Aorta (tissue), 5 donors: ENCODE measurements around the gene TCTN2. TPM values are rescaled to one million over a fixed set of nuclear protein-coding genes. Genes with fewer than 3 reads are reported as not detected.

ENCODE experiments used
- ATAC-seq: fragments of 200-7000 bp; cut with Tn5 transposase; one replicate; pipeline ENCODE4 v1.9.1; 2022; ENCODE audit warnings: moderate library complexity; ENCODE audit not compliant: low FRiP score
- DNase-seq, 2 donors: peaks; one replicate each; pipeline ENCODE4 v3.0.0-alpha.2; 2020
- H3K27ac ChIP-seq, 2 donors: one replicate each; pipeline ENCODE4 v1.5.1; 2013; ENCODE audit warnings: low read length in 2 of 2, mild to moderate bottlenecking in 2 of 2, moderate library complexity in 2 of 2, control low read depth in 1 of 2, inconsistent platforms in 1 of 2, low read depth in 1 of 2
- H3K27me3 ChIP-seq, 2 donors: one replicate each; pipeline ENCODE4 v1.6.1; 2013; ENCODE audit warnings: control low read depth in 1 of 2, low read length in 1 of 2, mild to moderate bottlenecking in 1 of 2, moderate library complexity in 1 of 2; ENCODE audit not compliant: insufficient read depth in 2 of 2, control insufficient read depth in 1 of 2
- H3K36me3 ChIP-seq, 2 donors: one replicate each; pipeline ENCODE4 v1.6.1; 2013; ENCODE audit warnings: control low read depth in 1 of 2, low read length in 1 of 2, mild to moderate bottlenecking in 1 of 2; ENCODE audit not compliant: insufficient read depth in 2 of 2, control insufficient read depth in 1 of 2
- H3K4me1 ChIP-seq, 2 donors: one replicate each; pipeline ENCODE4 v1.6.1; 2013; ENCODE audit warnings: low read length in 2 of 2, control low read depth in 1 of 2, mild to moderate bottlenecking in 1 of 2, moderate library complexity in 1 of 2; ENCODE audit not compliant: insufficient read depth in 2 of 2, control insufficient read depth in 1 of 2
- H3K4me3 ChIP-seq, 2 donors: one replicate each; pipeline ENCODE4 v1.5.1; 2013; ENCODE audit warnings: low read length in 2 of 2, control low read depth in 1 of 2, mild to moderate bottlenecking in 1 of 2
- H3K9me3 ChIP-seq: one replicate; pipeline ENCODE4 v1.6.1; 2013; ENCODE audit warnings: mild to moderate bottlenecking, low read length; ENCODE audit not compliant: control insufficient read depth
- WGBS, 2 donors: extraction: QIAGEN DNeasy Blood & Tissue Kit; methylation state at CpG; one replicate each; pipeline ENCODE4 v1.1.7; 2013; 5-methylcytosine and 5-hydroxymethylcytosine counted together
- intact Hi-C, 2 donors: fragments of 100-400 bp; cut with DNase I; formaldehyde crosslinking; loops; one replicate each; pipeline versions ENCODE4 v1.14.2 to v1.15.0; 2022
- polyA plus RNA-seq, 2 donors: library from polyadenylated mRNA; stranded (reverse); fragments of 200-250 nt; gene quantifications; one replicate each; pipeline ENCODE4 v1.2.3, GENCODE V29; 2013
- total RNA-seq, 2 donors: library from RNA; stranded (reverse); fragmentation: NEBNext Ultra II Directional; extraction: Animal tissue kit (Norgen Biotek cat#: 25700); gene quantifications; one replicate each; pipeline ENCODE4 v1.2.1, GENCODE V29; 2021
- donor health status: healthy with polysubstance abuse.
- donor health status: Bipolar disorder and iron deficiency.
- donor health status: DM: no; HTN: no; CAD: no.
- donor health status: DM: no; HTN: no; CAD: no.
- donor health status: DM: yes; HTN: yes; CAD: no.

The TCTN2 gene
- total and polyA plus RNA-seq, 4 donors, result 2.3 to 10.3 (median 7.5) TPM

DNA sequence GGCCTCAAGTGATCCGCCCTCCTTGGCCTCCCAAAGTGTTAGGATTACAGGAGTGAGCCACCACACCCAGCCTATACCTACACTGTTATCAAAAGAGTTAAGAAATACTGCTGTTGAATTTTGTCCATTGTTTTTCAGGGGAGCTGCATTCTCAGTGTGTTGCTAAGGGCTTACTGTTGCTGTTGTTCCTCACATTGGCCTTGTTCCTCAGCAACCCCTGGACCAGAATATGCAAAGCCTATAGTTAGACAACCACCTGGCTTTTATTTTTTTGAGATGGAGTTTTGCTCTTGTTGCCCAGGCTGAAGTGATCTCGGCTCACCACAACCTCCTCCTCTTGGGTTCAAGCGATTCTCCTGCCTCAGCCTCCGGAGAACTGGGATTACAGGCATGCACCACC is 36.6 kb downstream of the TCTN2 start:
- ATAC-seq (no peak), DNase-seq (no peak)
- Histone ChIP-seq H3K27me3 (no peaks in the 10 kb centered on the region), H3K4me3 (no peak overlapping the region), H3K4me1 (no peaks in the 10 kb centered on the region), H3K9me3 (no peaks in the 10 kb centered on the region), H3K36me3 (no peaks in the 10 kb centered on the region), H3K27ac (no peak overlapping the region)
- intact Hi-C loops, result no loop called here
- 93% methylated on average over 4 of the region's 4 CpGs for WGBS, 2 donors

DNA sequence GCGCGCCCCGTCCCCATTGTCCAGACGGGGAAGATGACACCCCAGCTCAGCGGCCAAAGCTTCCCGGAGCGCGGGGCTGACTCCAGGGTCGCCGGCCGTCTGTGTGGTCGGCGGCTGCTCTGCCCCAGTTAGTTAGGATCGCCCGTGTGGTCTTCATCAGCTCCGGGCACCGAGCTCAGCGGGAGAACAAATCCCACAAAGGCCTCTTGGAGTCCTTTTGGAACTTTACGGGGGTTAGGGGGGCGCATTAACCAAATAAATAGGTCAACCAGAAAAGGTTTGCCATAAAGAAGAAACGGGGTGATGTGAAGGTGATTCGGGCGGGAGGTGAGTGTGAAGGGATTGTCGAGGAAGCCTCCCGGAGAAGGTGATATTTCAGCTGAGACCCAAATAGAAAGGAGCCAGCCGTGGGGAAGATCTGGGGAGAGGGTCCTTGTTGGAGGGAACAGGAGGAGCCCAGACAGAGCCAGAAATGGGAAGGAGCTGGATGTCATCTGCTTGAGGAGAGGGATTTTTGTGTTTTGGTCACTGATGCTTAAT is 41.9 kb downstream of the TCTN2 start:
- Histone ChIP-seq H3K4me1 (no peaks in the 10 kb centered on the region), H3K9me3 (no peaks in the 10 kb centered on the region), H3K36me3 (no peaks in the 10 kb centered on the region), H3K4me3 (peak overlapping the region; percentile 84), H3K27me3 (no peaks in the 10 kb centered on the region), H3K27ac (no peak overlapping the region)
- no peak for ATAC-seq
- WGBS, 2 donors, result 0% methylated on average over 26 of the region's 26 CpGs
- no peak for DNase-seq
- intact Hi-C loops, result no loop called here

DNA sequence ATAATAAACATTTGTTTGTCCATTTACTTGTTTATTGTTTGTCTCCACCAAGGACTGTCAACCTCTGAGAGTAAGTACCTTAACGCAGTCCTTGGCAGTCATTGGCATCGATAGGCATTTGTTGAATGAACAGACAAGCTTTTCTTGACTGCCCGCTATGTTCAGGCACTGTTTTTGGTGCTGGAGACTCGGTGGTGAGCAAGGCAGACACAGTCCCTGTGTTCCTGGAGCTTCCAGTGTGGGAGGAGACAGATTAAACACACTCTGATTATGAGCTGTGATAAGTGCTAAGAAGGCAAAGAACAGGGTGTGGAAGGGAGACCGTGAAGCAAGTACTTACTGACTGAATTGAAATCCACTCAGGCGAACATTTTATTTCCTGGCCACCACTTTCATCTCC is 42.5 kb downstream of the TCTN2 start:
- intact Hi-C loops, result no loop called here
- 43 to 47% methylated on average over 6 of the region's 6 CpGs for WGBS, 2 donors
- no peak for ATAC-seq

DNA sequence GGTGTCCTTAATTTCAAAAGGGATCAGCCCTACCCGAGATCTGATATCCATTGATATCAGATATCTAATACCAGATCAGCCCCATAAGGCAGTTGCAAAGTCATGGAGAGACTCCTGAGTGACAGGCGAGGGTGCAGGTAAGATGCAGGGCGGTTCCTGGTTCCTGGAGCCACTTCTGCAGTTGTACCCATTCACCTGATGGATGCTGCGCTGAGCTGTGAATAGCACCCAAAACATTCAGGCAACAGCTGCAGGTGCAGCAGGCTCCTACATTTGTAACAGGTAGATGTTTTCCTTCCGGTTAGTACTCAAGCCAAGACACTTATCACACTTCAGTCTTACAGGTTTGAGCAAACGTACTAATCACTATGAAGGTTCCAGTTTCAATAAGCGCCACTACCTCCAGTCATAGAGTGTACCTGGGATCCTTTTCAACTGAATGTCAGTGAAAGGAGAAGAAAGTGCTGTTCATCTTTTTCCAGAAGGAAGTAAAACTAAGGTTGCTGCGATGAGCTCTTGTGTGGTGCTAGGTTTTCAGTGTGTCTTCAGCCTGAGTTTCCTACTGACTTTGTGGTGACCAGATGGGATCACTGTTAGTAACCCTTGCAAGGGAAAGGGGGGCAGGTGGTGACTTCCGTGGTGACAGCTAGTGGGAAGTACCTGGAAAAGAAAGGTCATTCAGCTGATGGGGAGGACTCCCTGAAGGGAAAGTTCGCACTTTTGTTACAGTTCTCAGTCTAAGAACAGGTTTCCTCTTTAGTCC is 43.1 kb downstream of the TCTN2 start:
- WGBS, 2 donors, result 77 to 79% methylated on average over 10 of the region's 10 CpGs
- H3K9me3 ChIP-seq, result no peaks in the 10 kb centered on the region
- H3K27ac ChIP-seq, result no peak overlapping the region
- intact Hi-C loops, result no loop called here
- no peaks in the 10 kb centered on the region for H3K36me3 ChIP-seq
- H3K4me3 ChIP-seq, result no peak overlapping the region
- no peaks in the 10 kb centered on the region for H3K27me3 ChIP-seq
- ATAC-seq (no peak), DNase-seq (no peak)
- H3K4me1 ChIP-seq, result no peaks in the 10 kb centered on the region

More for the DNA sequence above, 42.5 kb downstream of the TCTN2 start:
- Histone ChIP-seq H3K4me1 (no peaks in the 10 kb centered on the region), H3K9me3 (no peaks in the 10 kb centered on the region), H3K36me3 (no peaks in the 10 kb centered on the region), H3K27me3 (no peaks in the 10 kb centered on the region), H3K27ac (no peak overlapping the region), H3K4me3 (peak overlapping the region in 1 of 2 donors; percentile 84)
- no peak for DNase-seq

DNA sequence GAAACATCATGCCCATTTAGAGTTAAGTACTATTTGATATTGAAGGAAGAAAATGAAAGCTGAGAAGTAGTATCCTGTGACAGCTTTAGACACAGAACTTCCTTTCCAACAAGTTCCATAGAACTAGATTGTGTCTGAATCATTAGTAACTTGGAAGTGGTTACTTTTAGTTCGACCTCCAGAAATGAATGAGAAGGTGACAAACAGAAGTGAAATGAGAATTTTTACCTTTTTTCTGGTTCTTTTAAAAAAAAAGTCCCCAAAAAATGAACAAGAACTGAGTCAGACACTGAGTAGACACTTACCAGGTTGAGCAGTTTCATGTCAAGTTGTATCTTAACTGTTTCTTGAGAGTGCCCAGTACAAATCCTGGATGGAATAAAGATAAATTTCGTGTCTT is 44.3 kb downstream of the TCTN2 start:
- H3K4me1 ChIP-seq, result no peaks in the 10 kb centered on the region
- no peaks in the 10 kb centered on the region for H3K36me3 ChIP-seq
- intact Hi-C loops, result no loop called here
- H3K27me3 ChIP-seq, result no peaks in the 10 kb centered on the region
- 33 to 35% methylated on average over 2 of the region's 2 CpGs for WGBS, 2 donors
- DNase-seq (no peak), ATAC-seq (no peak)
- H3K9me3 ChIP-seq, result no peaks in the 10 kb centered on the region
- no peak overlapping the region for H3K4me3 ChIP-seq
- no peak overlapping the region for H3K27ac ChIP-seq

DNA sequence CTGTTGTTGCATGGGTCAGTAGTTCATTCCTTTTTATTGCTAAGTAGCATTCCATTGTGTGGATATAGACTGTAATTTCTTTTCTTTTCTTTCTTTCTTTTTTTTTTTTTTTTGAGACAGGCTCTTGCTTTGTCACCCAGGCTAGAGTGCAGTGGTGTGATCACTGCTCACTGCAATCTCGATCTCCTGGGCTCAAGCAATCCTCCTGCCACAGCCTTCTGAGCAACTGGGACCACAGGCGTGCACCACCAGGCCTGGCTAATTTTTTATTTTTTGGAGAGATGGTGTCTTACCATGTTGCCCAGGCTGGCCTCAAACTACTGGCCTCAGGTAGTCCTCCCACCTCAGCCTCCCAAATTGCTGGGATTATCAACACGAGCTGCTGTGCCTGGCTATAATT is 46.4 kb downstream of the TCTN2 start:
- Histone ChIP-seq H3K27ac (no peak overlapping the region), H3K9me3 (no peaks in the 10 kb centered on the region), H3K4me1 (no peaks in the 10 kb centered on the region), H3K27me3 (no peaks in the 10 kb centered on the region), H3K36me3 (peaks cover 4 to 5% of the 10 kb centered on the region in 2 donors), H3K4me3 (no peak overlapping the region)
- intact Hi-C loops, result no loop called here
- ATAC-seq, result no peak
- no peak for DNase-seq
- 95 to 98% methylated on average over 3 of the region's 3 CpGs for WGBS, 2 donors

DNA sequence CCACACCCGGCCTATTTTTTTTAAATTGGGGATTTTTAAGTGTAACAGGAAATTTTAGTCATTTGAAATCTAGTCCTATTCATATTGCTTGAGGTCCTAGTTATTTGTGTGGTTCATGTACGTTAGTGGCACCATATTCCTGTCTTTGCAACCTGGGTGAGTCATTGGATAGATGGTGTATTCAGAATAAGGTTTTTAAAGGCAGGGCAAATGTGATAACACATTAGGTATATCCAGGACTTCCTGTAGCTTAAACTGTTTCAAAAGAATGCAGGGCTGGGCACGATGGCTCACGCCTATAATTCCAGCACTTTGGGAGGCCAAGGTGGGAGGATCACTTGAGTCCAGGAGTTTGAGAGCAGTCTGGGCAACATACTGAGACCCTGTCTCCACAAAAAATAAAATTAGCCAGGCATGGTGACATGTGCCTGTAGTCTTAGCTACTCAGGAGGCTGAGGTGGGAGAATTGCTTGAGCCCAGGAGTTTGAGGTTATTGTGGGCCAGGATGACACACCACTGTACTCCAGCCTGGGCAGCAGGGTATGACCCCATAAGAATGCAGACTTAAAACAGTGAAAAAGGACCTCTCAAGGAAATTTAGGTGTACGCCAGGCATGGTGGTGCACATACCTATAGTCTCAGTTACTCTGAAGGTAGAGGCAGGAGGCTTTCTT is 49.4 kb downstream of the TCTN2 start:
- no peak for DNase-seq
- intact Hi-C loops, result no loop called here
- WGBS, 2 donors, result 91% methylated on average over 5 of the region's 5 CpGs

DNA sequence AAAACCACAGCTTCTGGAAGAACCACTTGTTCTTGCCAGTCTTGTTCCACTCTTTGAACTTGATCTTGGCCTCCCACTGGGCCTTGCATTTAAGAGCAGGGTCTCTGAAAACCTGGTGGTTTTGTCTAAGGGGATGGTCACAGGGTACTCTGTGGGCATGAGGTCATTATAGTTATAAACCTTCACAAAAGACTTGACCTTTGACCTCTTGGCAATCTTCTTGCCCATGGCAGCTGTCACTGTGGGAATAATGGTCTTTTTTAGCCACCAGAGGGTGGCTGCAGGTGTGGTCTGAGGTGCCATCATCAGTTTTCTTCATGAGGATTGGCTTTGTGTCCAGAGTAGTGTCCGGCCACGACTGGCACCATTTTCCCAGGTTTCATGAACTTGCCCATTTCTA is 50.3 kb downstream of the TCTN2 start:
- Histone ChIP-seq H3K27me3 (no peaks in the 10 kb centered on the region), H3K4me1 (no peaks in the 10 kb centered on the region), H3K36me3 (peaks cover 7 to 8% of the 10 kb centered on the region in 2 donors), H3K4me3 (no peak overlapping the region), H3K27ac (no peak overlapping the region), H3K9me3 (no peaks in the 10 kb centered on the region)
- DNase-seq (no peak), ATAC-seq (no peak)
- intact Hi-C loops, result no loop called here
- 76 to 96% methylated on average over 2 of the region's 2 CpGs for WGBS, 2 donors

More for the DNA sequence above, 49.4 kb downstream of the TCTN2 start:
- Histone ChIP-seq H3K36me3 (peaks cover 7 to 8% of the 10 kb centered on the region in 2 donors), H3K27me3 (no peaks in the 10 kb centered on the region), H3K27ac (no peak overlapping the region), H3K9me3 (no peaks in the 10 kb centered on the region), H3K4me3 (no peak overlapping the region), H3K4me1 (no peaks in the 10 kb centered on the region)
- ATAC-seq, result no peak

DNA sequence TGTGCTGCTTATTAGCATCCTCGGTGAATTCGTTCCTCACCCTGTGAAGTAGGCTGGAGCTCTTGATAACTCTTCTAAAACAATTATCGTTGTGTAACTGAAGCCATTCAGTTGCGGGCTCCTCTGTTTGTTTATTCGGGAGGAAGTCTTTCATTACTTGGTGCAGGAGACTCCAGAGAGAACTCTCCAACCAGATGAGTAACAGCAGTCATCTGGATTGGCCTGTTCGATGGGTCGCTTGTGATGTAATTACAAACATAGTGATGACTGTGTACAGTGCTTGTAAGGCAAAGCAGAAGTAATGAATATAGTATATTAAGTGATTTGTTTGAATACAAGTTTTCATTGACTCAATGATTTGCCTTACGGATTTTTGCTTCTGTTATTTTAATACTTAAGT is 52.1 kb downstream of the TCTN2 start:
- H3K4me3 ChIP-seq, result no peak overlapping the region
- intact Hi-C loops, result no loop called here
- H3K9me3 ChIP-seq, result no peaks in the 10 kb centered on the region
- DNase-seq (no peak), ATAC-seq (no peak)
- peaks cover 8 to 9% of the 10 kb centered on the region in 2 donors for H3K36me3 ChIP-seq
- no peaks in the 10 kb centered on the region for H3K27me3 ChIP-seq
- no peaks in the 10 kb centered on the region for H3K4me1 ChIP-seq
- WGBS, 2 donors, result 84 to 90% methylated on average over 8 of the region's 8 CpGs
- H3K27ac ChIP-seq, result no peak overlapping the region
